ENCODE data around the gene BRINP3. TPM values are rescaled to one million over a fixed set of nuclear protein-coding genes. Genes with fewer than 3 reads are reported as not detected.

BRINP3 gene
- total RNA-seq, 1 experiment from 2014 or later, result not detected

DNA sequence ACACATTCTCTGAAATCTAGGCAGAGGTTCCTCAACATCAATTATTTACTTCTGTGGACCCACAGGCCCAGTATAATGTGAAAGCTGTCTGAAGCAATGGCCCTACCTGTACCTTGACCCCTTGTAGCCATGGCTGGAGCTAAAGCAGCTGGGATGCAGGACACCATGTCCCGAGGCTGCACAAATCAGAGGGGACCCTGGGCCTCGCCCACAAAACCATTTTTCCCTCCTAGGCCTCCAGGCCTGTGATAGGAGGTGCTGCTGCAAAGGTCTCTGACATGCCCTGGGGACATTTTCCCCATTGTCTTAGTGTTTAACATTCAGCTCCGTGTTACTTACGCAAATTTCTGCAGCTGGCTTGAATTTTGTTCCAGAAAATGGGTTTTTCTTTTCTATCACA, 110.5 kb downstream of the BRINP3 start:
- no peak overlapping the region for H2AK5ac ChIP-seq (ENCODE audit: insufficient read length, low read length)
- no peaks in the 10 kb centered on the region for H3K23me2 ChIP-seq (ENCODE audit: insufficient read length, low read depth, low read length, poor library complexity, severe bottlenecking)
- no peaks in the 10 kb centered on the region for H4K20me1 ChIP-seq (ENCODE audit: control insufficient read depth, insufficient read depth, insufficient read length)
- TF ChIP-seq CTCF (conservative IDR thresholded peaks at IDR 0.05), result no peak
- Mint-ChIP-seq H3K27me3 (ENCODE audit: low read depth) (no peaks in the 10 kb centered on the region), H3K4me1 (no peaks in the 10 kb centered on the region), H3K4me3 (no peak overlapping the region), H3K36me3 (ENCODE audit: insufficient read depth in 1 of 3, low read depth in 3 of 3) (peaks cover 4 to 17% (median 9%) of the 10 kb centered on the region in 3 experiments), H3K9me3 (peaks cover 14 to 22% of the 10 kb centered on the region in 2 experiments), H3K27ac (no peak overlapping the region)
- H2BK20ac ChIP-seq (ENCODE audit: low read depth, low read length, poor library complexity, severe bottlenecking), result no peak overlapping the region
- H3K27me3 ChIP-seq (ENCODE audit: insufficient read depth, low read length), result no peaks in the 10 kb centered on the region
- no CpG with 5 or more reads among the region's 4 CpGs for WGBS (ENCODE audit: extremely low coverage, insufficient read length, low lambda C conversion rate)
- no peak overlapping the region for H2AFZ ChIP-seq (ENCODE audit: low read length)
- no peaks in the 10 kb centered on the region for H3K9me3 ChIP-seq (ENCODE audit: control insufficient read depth, low read depth, low read length)
- H3K79me1 ChIP-seq (ENCODE audit: insufficient read depth, low read depth, low read length, poor library complexity, severe bottlenecking), result no peaks in the 10 kb centered on the region
- no peak overlapping the region for H3K14ac ChIP-seq (ENCODE audit: insufficient read depth, low read length)
- H2BK15ac ChIP-seq (ENCODE audit: low read depth, low read length), result no peak overlapping the region
- H3K4me1 ChIP-seq (ENCODE audit: insufficient read depth, low read length), result no peaks in the 10 kb centered on the region
- H3K18ac ChIP-seq (ENCODE audit: insufficient read length, low read depth, low read length), result no peak overlapping the region
- H3K79me2 ChIP-seq (ENCODE audit: insufficient read depth, low read length), result no peaks in the 10 kb centered on the region
- H4K5ac ChIP-seq (ENCODE audit: insufficient read length, low read depth, low read length), result no peak overlapping the region
- no peak overlapping the region for H2BK120ac ChIP-seq (ENCODE audit: low read depth, low read length, poor library complexity, severe bottlenecking)
- no peak overlapping the region for H2BK5ac ChIP-seq (ENCODE audit: insufficient read length, low read length)
- no peak overlapping the region for H2BK12ac ChIP-seq (ENCODE audit: insufficient read length, low read depth, low read length)
- no peak overlapping the region for H3K56ac ChIP-seq (ENCODE audit: insufficient read length, low read depth, low read length)
- no peak for DNase-seq
- no peak overlapping the region for H3K9ac ChIP-seq (ENCODE audit: extremely low read depth, insufficient read length, low read length)
- H3K4ac ChIP-seq (ENCODE audit: low read depth, low read length), result no peak overlapping the region
- no peak overlapping the region for H3K27ac ChIP-seq (ENCODE audit: insufficient read length, low read depth, low read length)
- no peak overlapping the region for H3K4me2 ChIP-seq (ENCODE audit: insufficient read depth, insufficient read length, low read length)
- no peak overlapping the region for H4K8ac ChIP-seq (replicated peaks; ENCODE audit: insufficient read length, low read depth, low read length)
- no peak overlapping the region for H3K23ac ChIP-seq (ENCODE audit: insufficient read length, low read depth, low read length)
- H3T11ph ChIP-seq (ENCODE audit: low read length), result no peak overlapping the region
- H4K91ac ChIP-seq (ENCODE audit: insufficient read length, low read depth, low read length), result no peak overlapping the region
